HepG2 (cell line): ENCODE results near the gene FCN1. TPM values are rescaled to one million over a fixed set of nuclear protein-coding genes. Genes with fewer than 3 reads are reported as not detected.

ENCODE experiments used
- ATAC-seq: fragments of 200-7000 bp; cut with Tn5 transposase; 3 replicates; pipeline ENCODE4 v1.9.1; 2020; ENCODE audit warnings: mild to moderate bottlenecking, moderate library complexity
- BruUV-seq: library from RNA; stranded (reverse); fragments of 400-500 nt; replicated peaks from 2 replicates; lab custom pipeline; 2021; lab: Mats Ljungman, UMichigan
- CTCF ChIA-PET: fragments of 300-600 bp; formaldehyde crosslinking; extraction: SDS; loops from one replicate; lab custom pipeline; 2021; ENCODE audit warnings: low total read pairs, inconsistent platforms, low intra/inter-chr PET ratio; lab: Yijun Ruan, JAX
- POLR2A ChIA-PET: fragments of 350-600 bp; sonication (Branson Sonifier 250); formaldehyde crosslinking; loops from one replicate; lab custom pipeline; 2020; ENCODE audit warnings: antibody characterized with exemption, inconsistent platforms; lab: Yijun Ruan, JAX
- DNase-seq: peaks from one replicate; pipeline ENCODE4 v3.0.0-alpha.2; 2015; ENCODE audit warnings: low spot score
- FAIRE-seq: peaks from 3 replicates; lab custom pipeline; 2011; peaks lifted over from hg19 to GRCh38; lab: Jason Lieb, UNC
- H2AFZ ChIP-seq: one replicate; pipeline ENCODE4 v1.6.1; 2011; ENCODE audit warnings: low read length, inconsistent platforms
- H3K27ac ChIP-seq: fragments of 300-600 bp; 3 replicates; pipeline ENCODE4 v1.8.0; 2011; ENCODE audit warnings: mixed run types, mild to moderate bottlenecking, mixed read lengths, low read length, inconsistent platforms; ENCODE audit not compliant: insufficient read depth; ENCODE audit errors: extremely low read length
- H3K27me3 ChIP-seq, 2 experiments: fragments of 200-600 bp in 1 of 2; 2 replicates in 1 of 2; 3 replicates in 1 of 2; pipeline versions ENCODE4 v1.6.0 to v1.8.0; 2011; ENCODE audit warnings: low read length in 2 of 2, mild to moderate bottlenecking in 2 of 2, moderate library complexity in 2 of 2, inconsistent platforms in 1 of 2; ENCODE audit not compliant: insufficient read depth in 2 of 2, control insufficient read depth in 1 of 2
- H3K36me3 ChIP-seq, 2 experiments: fragments of 200-600 bp in 1 of 2; replicated peaks in 1 of 2; 2 replicates in 1 of 2; 3 replicates in 1 of 2; pipeline versions ENCODE4 v1.5.1 to v1.8.0; 2011; ENCODE audit warnings: low read length in 2 of 2, inconsistent platforms in 1 of 2; ENCODE audit not compliant: insufficient read depth in 2 of 2, control insufficient read depth in 1 of 2
- H3K4me1 ChIP-seq: 2 replicates; pipeline ENCODE4 v1.5.1; 2012; ENCODE audit warnings: low read length, inconsistent platforms; ENCODE audit not compliant: insufficient read depth
- H3K4me2 ChIP-seq: 2 replicates; pipeline ENCODE4 v1.6.0; 2011; ENCODE audit warnings: low read depth, low read length, inconsistent platforms
- H3K4me3 ChIP-seq, 3 experiments: fragments of 200-600 bp in 1 of 3; sonication (generic), shearing (Covaris generic) in 1 of 3; replicated peaks in 1 of 3; 2 replicates each; pipeline ENCODE4 v1.5.1; 2011 to 2016; ENCODE audit warnings: low read length in 3 of 3, inconsistent platforms in 2 of 3, low read depth in 2 of 3, mild to moderate bottlenecking in 2 of 3, control low read depth in 1 of 3, mixed read lengths in 1 of 3; ENCODE audit not compliant: insufficient read depth in 1 of 3
- H3K79me2 ChIP-seq: one replicate; pipeline ENCODE4 v1.6.1; 2011; ENCODE audit warnings: low read length, inconsistent platforms; ENCODE audit not compliant: insufficient read depth
- H3K9ac ChIP-seq: 2 replicates; pipeline ENCODE4 v1.6.0; 2011; ENCODE audit warnings: mild to moderate bottlenecking, low read depth, low read length, inconsistent platforms; ENCODE audit not compliant: insufficient read depth
- H3K9me3 ChIP-seq: 2 replicates; pipeline ENCODE4 v1.5.1; 2012; ENCODE audit warnings: mild to moderate bottlenecking, low read length
- H4K20me1 ChIP-seq: 2 replicates; pipeline ENCODE4 v1.6.0; 2011; ENCODE audit warnings: inconsistent platforms, mild to moderate bottlenecking, low read length, moderate library complexity; ENCODE audit not compliant: insufficient read depth
- ARNT2 ChIP-seq: sonication (generic); formaldehyde crosslinking; IDR thresholded peaks from 2 replicates; pipeline ENCODE4 v1.8.0; 2022; ENCODE audit warnings: mild to moderate bottlenecking, low read depth, missing genetic modification reagents, moderate library complexity
- EZH2 ChIP-seq: conservative IDR thresholded peaks from 2 replicates; pipeline ENCODE4 v1.6.1; 2012; ENCODE audit warnings: mild to moderate bottlenecking, low read depth, low read length, moderate library complexity
- HNF1A ChIP-seq, 2 experiments: sonication (generic) in 1 of 2; formaldehyde crosslinking in 1 of 2; IDR thresholded peaks; 2 replicates each; pipeline versions ENCODE4 v1.4.0 to v1.6.1; 2016 to 2020; ENCODE audit warnings: borderline replicate concordance in 1 of 2, low read depth in 1 of 2, mild to moderate bottlenecking in 1 of 2, missing genetic modification reagents in 1 of 2
- ONECUT2 ChIP-seq: sonication (generic); formaldehyde crosslinking; IDR thresholded peaks from 2 replicates; pipeline ENCODE4 v1.4.0; 2020; ENCODE audit warnings: missing genetic modification reagents
- ZNF232 ChIP-seq: sonication (generic); formaldehyde crosslinking; IDR thresholded peaks from 2 replicates; pipeline ENCODE4 v1.4.0; 2020; ENCODE audit warnings: missing genetic modification reagents, borderline replicate concordance
- ZNF318 ChIP-seq: sonication (generic); formaldehyde crosslinking; IDR thresholded peaks from 2 replicates; pipeline ENCODE4 v1.4.0; 2020; ENCODE audit warnings: mild to moderate bottlenecking, missing genetic modification reagents
- ZNF781 ChIP-seq: sonication (generic); formaldehyde crosslinking; IDR thresholded peaks from 2 replicates; pipeline ENCODE4 v1.5.1; 2020; ENCODE audit warnings: borderline replicate concordance, mild to moderate bottlenecking, missing genetic modification reagents; ENCODE audit errors: not compliant biosample characterization
- ZSCAN29 ChIP-seq: sonication (generic); formaldehyde crosslinking; conservative IDR thresholded peaks from 2 replicates; pipeline ENCODE4 v1.4.0; 2020; ENCODE audit warnings: mild to moderate bottlenecking, missing genetic modification reagents
- WGBS: methylation state at CpG from one replicate; pipeline ENCODE4 v1.1.6; 2017; ENCODE audit warnings: low lambda C conversion rate; 5-methylcytosine and 5-hydroxymethylcytosine counted together
- in situ Hi-C: cut with HindIII; loops from 2 replicates; pipeline ENCODE4 v1.10.0; 2017; ENCODE audit warnings: low pct_unique_long_range_greater_than_20kb; ENCODE audit not compliant: extremely low pct_ligation_motif_present
- intact Hi-C: fragments of 100-400 bp; cut with micrococcal nuclease; formaldehyde crosslinking; loops from one replicate; pipeline ENCODE4 v1.10.0; 2022; ENCODE audit not compliant: unreplicated experiment
- polyA plus RNA-seq, 8 experiments: library from polyadenylated mRNA; depleted of rRNA in 3 of 8; stranded (reverse) in 7 of 8; unstranded in 1 of 8; fragments of >200 nt; fragmentation: Illumina TruSeq in 4 of 8; extraction: Trizol in 4 of 8; gene quantifications; 2 replicates each; pipeline versions ENCODE4 v1.2.1 to v1.2.3, GENCODE V29; 2011 to 2016; ENCODE audit warnings: low read depth in 4 of 8, missing spikeins in 1 of 8, mixed read lengths in 1 of 8; ENCODE audit not compliant: insufficient read depth in 1 of 8
- total RNA-seq, 5 experiments: library from RNA; depleted of rRNA; stranded (reverse); fragments of >200 nt; fragmentation: Illumina TruSeq; extraction: Trizol; gene quantifications; 2 replicates each; pipeline ENCODE4 v1.2.3, GENCODE V29; 2016; ENCODE audit warnings: low read depth in 1 of 5

Gene FCN1
- total and polyA plus RNA-seq, 2 of the 13 experiments (the other 11 are each of a cell fraction or from before 2014, with no cell fraction given), result not detected

GRCh38 chr9:134887219-134887618 lies 30.5 kb downstream of the FCN1 start:
- no peak overlapping the region for H3K4me3 ChIP-seq
- TF ChIP-seq ZSCAN29 (no peak), ZNF318 (CRISPR knock-in tag) (no peak), ZNF232 (CRISPR knock-in tag) (no peak), EZH2 (no peak), ZNF781 (CRISPR knock-in tag) (no peak), HNF1A (IDR thresholded peaks at IDR 0.05; ENCODE audit: low read depth) (no peak), HNF1A (CRISPR knock-in tag; IDR thresholded peaks at IDR 0.05; ENCODE audit: borderline replicate concordance) (no peak), ONECUT2 (no peak), ARNT2 (no peak)
- no peak for FAIRE-seq
- H3K27ac ChIP-seq, result no peak overlapping the region
- WGBS, result 11% methylated on average over 9 of the region's 10 CpGs
- intact Hi-C loops (no loop called here), in situ Hi-C loops (no loop called here)
- no peak overlapping the region for H3K9ac ChIP-seq
- no peaks in the 10 kb centered on the region for H4K20me1 ChIP-seq
- no peak for ATAC-seq
- CTCF ChIA-PET, result no interaction called here
- DNase-seq, result no peak
- H3K79me2 ChIP-seq, result no peaks in the 10 kb centered on the region
- POLR2A ChIA-PET, result no interaction called here
- no peak overlapping the region for H3K4me2 ChIP-seq
- H3K9me3 ChIP-seq, result no peaks in the 10 kb centered on the region
- no peaks in the 10 kb centered on the region for H3K36me3 ChIP-seq
- H3K4me1 ChIP-seq, result no peaks in the 10 kb centered on the region
- no TSS peak for BruUV-seq
- no peak overlapping the region for H2AFZ ChIP-seq
- H3K27me3 ChIP-seq, result peaks cover 4 to 68% of the 10 kb centered on the region in 2 experiments
